ENCODE data around the gene EPHB1.
"Not testable (repeated sequence)": the region's sequence is repeated elsewhere in the genome, so short reads cannot be mapped to it uniquely, and the experiment has no call there.

Gene EPHB1

DNA sequence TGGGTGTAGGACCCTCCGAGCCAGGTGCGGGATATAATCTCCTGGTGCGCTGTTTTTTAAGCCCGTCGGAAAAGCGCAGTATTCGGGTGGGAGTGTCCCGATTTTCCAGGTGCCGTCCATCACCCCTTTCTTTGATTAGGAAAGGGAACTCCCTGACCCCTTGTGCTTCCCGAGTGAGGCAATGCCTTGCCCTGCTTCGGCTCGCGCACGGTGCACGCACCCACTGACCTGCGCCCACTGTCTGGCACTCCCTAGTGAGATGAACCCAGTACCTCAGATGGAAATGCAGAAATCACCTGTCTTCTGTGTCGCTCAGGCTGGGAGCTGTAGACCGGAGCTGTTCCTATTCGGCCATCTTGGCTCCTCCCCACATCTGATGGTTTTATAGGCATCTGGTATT, 210.6 kb downstream of the EPHB1 start:
- DNase-seq (ENCODE audit: low read depth): not testable (repeated sequence)

DNA sequence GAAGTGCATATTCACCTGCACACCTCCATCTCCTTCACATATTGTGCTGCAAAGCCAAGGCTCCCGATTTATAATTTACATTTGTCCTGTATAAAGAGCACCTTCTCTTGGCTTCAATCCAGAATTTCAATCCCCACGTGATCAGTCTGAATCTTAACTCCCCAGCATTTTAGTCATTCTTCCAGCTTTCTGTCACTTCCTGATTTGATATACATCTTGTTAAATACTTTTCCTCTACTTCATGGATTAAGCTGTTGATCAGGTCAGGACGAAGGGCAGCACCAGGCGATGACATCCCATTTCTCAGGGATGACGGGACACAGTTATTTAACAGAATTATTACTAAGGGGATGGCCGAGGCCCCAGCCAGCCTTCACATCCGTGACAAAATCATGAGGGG, 212.5 kb downstream of the EPHB1 start:
- DNase-seq (ENCODE audit: low read depth): no peak

DNA sequence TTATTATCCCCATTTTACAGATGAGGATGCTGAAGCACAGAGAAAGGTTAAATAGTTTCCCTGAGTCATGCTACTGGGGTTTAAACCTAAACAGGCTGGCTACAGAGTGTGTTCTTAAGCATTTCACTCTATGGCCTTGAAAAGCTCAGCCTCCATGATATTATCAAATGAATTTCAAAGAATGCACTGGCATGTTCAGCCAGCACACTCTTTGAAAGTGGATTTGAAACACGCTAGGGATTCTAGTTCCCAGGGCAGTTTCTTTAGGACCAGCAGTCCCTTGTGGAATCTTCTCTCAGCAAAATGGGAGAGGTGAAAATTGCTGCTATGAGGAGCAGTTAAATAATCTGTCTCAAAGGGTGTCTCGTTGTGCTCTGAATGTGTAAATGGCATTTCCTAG, 213.3 kb downstream of the EPHB1 start:
- no peak for DNase-seq (ENCODE audit: low read depth)

DNA sequence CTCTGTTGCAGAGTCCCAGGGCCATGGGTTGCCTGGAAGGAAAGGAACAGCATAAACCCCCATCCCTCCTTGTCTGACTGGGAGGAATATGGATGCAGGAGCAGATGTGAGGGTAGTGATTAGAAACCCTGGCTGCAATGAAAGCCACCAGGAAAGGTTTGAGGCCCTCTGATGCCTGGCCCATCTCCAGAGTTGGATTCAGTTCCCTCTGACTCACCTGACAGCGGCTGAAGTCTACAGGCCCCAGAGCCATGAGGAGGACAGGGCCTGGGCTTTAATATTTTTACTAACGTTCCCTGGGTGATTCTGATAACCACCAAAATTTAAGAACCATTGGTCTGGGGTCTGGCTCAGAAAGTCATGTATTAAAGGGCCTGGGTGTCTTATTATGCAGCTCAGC, 214.0 kb downstream of the EPHB1 start:
- DNase-seq (ENCODE audit: low read depth): no peak

DNA sequence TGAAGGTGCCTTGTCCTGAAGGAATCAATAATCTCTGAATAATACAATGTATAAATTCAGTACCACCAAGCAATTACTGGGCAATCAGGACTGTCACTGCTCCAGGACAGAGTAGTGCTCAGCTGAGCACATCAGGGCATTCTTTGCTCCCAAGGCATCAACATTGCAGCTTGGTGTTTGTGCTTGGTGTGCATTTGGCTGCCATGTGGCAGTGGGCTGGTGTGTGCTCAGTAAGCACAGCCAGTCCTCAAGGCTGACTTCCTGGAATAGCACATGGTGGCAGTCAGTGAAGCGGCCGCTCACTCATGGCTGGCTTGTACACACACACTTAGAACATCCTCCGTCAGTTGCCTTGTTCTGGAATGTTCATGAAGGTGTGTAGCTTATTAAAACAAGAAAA, 217.0 kb downstream of the EPHB1 start:
- no peak for DNase-seq (ENCODE audit: low read depth)

DNA sequence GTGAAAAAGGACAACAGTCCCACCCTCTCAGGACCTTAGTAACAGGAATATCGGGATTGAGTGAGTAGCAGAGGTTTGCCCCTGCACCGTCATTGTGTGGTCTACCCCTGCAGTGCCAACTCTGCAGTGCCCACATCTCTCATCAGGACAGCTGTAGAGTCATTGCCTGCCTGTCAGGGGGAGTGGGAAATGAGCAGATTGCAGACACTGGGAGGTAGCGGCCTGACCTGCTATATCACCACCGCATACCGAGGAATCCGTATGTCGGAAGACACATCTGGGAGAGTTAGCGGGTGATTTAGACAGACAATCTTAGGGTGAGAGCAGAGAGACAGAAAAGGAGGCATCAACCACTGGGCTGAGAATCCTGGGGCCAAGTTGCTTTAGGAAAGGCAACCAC, 218.1 kb downstream of the EPHB1 start:
- no peak for DNase-seq (ENCODE audit: low read depth)

DNA sequence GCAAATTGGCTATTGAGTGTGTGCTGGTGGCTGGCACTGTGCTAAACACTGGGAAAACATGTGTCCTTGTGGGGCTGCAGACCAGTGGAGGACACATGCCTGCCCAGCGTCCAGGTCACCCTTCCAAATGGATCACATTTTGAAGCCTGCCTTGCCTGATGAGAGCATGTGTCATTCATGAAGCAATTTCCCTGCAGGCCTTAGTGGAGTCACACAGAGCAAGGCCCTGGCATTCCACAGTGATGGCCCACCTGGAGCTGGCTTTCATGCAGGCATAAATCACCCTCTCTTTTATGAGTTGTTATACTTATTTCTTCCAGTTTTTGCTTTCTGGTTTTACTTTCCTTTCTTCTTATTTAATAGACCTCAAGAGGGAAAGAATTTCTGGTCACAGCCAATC, 219.5 kb downstream of the EPHB1 start:
- no peak for DNase-seq (ENCODE audit: low read depth)

DNA sequence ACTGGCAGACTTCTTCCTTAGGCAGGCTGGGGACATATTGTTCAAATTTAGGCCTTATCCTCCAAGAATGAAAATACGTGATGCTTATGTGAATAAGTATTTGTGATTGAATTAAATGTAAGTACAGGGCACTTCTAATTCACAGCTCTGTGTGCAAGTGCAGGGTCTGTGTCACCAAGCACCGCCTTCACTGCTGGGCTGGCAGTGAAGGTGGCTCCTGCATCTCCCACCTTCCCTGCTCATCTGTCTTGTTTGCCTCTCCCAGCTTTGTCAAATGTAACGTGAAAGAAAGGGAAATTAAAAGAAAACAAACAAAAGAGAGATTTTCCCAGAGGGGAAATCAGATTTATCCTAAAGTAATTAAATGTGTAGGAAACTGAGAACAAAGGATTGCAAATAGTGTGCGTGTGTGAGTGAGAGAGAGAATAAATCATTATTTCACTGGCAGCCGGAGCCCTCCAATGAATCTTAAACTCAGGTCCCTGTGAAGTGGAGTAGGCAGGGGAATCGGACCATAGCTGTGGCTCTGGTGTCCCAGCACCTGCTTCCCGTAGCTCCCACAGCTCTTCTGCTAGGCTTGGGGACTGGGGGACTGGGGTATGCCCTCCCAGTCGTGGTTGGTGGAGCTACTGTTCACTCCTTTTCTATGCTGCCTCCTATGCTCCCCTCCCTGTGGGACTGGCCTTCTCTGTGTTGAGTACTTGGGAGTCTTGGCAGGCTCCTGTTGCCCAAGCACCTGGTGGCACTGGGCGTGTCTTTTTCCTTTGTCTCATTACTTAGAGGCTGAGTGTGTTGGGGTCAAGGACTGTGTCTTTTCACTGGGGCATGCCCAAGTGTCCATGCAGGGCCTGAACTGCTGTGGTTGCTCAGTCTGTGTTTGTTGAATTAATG, 222.2 kb downstream of the EPHB1 start:
- no peak for DNase-seq (ENCODE audit: low read depth)

DNA sequence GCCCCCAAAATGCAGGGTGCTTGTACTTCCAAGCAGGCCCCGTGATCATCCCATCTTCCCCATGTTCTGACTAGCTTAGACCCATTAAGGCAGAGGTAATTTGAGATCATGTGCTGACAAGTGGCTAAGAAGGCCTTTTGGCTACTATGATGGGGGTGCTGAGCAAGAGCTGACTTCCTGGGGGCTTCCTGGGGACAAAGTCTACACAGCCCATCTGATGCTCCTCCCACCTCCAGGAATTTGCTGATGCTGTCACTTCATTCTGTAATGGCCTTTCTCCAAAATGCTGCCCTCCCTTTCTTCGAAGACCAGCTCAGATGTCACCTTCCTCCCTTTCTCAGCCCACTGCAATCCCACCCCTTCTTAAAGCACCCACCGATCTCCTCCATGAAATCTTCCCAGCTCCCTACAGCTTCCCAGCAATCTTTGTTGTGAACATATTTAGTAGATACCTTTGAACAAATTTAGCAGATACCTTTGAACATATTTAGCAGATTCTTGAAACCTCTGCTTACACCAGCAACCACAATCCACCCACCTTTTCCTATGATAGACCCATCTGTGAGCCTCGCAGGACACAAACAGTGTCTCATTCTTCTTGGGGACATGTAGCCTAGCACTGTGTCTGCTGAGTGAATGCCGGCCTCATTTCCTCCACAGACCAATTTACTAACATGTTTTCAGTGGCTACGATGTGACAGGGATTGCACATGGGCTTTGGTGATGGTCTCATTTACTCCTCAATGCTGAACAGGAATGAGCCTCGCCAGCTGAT, 223.3 kb downstream of the EPHB1 start:
- no peak for DNase-seq (ENCODE audit: low read depth)

DNA sequence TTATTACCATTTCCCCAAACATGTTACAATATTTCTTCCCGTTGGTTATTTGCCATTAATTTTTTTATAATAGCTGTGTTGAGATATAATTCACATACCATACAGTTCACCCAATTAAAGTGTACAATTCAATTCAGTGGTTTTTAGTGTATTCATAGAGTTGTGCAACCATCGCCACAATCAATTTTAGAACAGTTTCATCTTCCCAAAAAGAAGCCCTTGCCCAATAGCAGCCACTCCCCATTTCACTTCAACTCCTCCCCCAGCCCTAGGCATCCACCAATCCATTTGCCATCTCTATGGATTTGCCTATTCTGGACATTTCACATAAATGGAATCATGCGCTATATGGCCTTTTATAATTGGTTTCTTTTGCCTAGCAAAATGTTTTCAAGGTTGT, 225.1 kb downstream of the EPHB1 start:
- no peak for DNase-seq (ENCODE audit: low read depth)

DNA sequence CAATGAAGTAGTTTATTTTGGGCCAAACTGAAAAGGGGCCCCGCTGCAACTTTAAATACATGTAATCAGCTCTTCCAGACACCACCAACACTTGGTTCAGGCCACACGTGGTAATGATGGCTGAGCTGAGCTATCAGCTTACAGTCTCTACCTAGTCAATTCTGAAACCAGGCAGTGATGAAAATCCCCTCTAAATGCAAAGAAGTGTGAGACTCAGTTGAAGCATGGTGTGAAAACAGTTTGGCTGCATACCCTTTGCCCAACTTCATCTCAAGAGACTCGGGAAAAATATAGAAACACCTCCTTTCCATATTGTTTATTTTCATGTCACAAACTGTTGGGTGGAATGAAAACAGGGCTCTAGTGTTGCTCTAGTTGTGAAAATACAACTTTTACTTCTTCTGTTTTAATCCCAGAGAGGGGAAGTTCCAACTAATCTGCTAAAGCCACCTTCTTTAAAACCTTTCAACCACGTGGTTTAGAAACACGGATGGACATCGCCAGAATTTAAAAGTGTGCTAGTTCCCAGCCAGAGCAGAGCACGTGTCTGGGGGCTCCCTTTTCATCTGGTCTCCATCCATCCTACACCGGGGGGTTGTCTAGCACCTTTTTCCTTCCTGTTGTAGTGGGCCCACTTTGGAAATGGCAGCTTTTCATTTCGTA, 229.1 kb downstream of the EPHB1 start:
- no peak for DNase-seq (ENCODE audit: low read depth)

DNA sequence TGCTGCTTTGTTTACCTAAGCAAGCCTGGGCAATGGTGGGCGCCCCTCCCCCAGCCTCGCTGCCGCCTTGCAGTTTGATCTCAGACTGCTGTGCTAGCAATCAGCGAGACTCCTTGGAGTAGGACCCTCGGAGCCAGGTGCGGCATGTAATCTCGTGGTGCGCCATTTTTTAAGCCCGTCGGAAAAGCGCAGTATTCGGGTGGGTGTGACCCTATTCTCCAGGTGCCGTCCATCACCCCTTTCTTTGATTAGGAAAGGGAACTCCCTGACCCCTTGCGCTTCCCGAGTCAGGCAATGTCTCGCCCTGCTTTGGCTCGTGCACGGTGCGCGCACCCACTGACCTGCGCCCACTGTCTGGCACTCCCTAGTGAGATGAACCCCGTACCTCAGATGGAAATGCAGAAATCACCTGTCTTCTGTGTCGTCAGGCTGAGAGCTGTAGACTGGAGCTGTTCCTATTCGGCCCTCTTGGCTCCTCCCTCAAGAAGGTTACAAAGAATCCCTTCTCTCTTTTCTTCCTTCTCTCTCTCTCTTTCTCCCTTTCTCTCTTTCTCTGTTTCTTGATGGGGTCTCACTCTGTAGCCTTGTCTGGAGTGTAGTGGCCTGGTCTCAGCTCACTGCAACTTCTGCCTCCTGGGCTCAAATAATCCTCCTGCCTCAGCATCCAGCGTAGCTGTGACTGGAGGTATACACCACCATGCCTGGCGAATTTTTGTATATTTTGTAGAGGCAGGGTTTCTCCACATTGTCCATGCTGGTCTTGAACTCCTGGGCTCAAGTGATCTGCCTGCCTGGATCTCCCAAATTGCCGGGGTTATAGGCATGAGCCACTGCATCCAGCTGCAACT, 235.9 kb downstream of the EPHB1 start:
- DNase-seq (ENCODE audit: low read depth): not testable (repeated sequence)

DNA sequence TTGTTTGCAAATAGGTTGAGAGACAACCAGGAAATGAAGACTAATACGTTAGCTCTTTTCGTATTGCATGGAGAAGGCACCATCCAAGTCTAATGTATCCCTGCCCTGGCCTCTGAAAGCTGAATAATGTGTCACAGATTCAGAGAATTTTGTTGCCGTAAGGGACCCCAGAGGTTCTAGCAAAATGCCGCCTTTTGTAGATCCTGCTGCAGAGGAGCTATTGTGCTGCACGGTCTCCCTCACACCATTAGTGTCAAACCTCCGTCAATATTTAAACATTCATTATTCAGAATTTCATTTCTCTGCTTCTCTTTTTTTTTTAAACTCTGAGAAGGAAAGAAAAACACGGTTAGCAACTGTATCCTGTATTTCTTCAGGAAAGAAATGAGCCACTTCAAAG, 238.7 kb downstream of the EPHB1 start:
- no peak for DNase-seq (ENCODE audit: low read depth)

DNA sequence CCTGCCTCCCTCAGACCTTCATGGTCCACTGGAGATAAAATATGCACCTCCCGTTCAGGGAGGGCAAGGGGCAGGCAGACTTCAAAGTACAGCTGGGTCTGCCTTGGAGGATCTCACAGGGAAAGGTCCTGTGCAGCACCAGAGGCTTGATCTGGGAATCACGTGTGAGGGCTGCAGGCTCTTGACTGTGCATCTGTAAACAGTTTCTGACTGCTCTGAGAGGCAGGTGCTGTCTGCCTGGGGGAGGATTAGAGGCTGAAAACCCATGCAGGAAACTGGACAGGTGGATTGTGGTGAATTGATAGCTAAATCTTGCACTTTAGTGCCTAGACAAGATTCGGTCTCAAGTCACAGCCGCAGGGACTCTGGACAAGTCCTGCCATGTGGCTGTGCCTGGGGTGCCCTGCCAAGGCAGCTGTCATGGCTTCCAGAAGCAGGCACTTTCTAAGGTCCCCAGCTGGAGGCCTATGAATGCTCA, 239.3 kb downstream of the EPHB1 start:
- no peak for DNase-seq (ENCODE audit: low read depth)

DNA sequence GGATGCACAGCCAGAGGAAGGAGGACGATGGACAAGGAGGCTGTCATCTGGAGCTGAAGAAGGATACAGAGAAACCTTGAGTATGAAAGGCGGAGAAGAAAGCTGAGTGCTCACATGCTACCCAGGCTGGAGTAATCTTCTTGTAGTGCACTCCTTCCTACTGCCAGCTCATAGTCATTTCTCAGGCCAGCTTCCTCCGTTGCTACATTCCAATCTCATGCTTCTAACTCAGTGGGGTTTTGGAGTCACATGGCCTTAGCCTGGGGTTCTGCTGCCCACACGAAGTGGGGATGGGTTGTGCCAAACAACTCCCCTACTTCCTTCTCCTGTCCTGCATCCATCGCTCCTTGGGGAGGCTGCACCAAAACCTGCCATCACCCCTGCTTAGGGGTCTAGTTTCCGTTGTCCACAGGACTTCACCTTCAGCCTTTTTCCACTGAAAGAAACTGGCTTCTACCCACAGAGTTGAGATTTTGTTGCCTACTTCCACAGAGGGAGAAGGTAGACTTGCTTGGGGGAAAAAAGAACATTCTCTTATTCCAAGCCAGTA, 239.9 kb downstream of the EPHB1 start:
- peak; percentile 0 for DNase-seq (ENCODE audit: low read depth)

DNA sequence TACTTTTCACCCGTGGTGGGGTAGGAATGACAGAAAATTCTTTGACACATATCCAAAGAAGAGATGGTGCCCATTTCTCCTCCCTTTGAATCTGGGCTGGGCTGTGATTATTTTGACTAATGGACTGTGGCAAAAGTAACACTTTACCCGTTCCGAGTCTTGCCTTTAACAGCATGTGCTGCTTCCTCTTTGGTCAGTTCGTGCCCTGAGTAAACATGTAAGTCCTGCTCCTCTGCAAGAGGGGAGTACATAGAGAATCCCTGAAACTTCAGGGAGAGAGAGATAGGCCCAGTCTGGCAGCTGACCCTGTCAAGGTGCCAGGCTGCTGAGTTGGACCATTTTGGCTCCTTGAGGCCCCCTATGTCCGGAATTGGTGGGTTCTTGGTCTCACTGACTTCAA, 243.1 kb downstream of the EPHB1 start:
- DNase-seq (ENCODE audit: low read depth): no peak

DNA sequence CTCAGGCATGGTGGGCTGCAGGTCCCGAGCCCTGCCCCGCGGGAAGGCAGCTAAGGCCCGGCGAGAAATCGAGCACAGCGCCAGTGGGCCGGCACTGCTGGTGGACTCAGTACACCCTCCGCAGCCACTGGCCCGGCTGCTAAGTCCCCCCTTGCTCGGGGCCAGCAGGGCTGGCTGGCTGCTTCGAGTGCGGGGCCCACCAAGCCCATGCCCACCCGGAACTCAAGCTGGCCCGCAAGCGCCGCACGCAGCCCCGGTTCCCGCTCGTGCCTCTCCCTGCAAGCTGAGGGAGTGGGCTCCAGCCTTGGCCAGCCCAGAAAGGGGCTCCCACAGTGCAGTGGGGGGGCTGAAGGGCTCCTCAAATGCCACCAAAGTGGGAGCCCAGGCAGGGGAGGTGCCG, 244.5 kb downstream of the EPHB1 start:
- DNase-seq (ENCODE audit: low read depth): not testable (repeated sequence)

DNA sequence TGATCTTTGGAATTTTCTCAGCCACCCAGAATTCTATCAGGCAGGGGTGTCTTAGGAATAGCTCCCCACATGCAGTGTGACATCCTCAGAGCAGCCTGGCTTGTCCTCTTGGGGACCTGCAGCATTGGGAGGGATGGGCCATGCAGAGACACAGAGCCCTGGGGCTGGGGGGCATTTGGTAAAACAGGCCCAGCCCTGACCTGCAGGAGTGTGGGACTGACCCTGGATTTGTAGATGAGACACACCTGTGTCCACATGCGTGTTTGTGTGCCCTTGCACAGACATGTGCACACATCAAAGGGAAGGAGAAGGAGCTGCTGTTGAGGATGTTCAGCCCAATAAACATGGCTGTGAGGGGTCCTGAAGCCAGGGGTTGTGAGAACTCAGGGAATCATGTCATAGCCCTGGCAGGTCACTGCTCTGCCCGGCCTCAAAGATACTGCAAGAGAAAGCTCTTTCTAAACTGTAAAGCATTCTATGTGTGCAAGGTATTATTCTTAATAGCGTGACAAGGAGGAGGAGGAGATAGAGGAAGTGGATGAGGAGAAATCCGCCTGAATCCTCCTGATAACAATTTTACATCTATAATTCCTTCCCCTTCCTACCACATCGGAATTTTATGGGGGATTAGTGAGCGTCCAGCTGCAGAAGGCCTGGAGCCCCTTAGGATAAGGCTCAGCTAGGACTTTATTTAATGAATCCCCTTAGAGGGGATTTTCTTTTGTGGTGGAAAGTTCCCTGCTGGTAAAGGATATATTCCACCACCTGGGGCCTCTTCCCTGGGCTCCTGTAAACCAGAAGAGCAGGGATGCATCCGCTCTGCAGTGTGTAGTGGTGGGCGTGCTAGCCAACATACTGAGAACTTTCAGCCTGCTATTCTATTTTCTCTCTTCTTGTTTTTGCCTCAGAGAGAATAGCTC, 245.5 kb downstream of the EPHB1 start:
- no peak for DNase-seq (ENCODE audit: low read depth)

DNA sequence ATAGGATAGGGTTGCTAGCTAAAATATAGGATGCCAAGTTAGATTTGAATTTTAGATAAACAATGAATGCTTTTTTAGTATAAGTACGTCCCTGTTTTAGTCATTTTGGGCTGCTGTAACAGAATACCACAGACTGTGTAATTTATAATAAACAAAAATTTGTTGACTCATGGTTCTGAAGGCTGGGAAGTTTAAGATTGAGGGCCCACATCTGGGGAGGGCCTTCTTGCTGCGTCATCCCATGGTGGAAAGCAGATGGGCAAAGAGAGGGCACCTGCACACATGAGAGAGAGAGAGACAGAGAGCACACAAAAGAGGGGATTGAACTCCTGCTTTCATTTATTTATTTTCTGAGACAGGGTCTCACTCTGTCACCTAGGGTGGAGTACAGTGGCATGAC, 246.5 kb downstream of the EPHB1 start:
- peak; percentile 1 for DNase-seq (ENCODE audit: low read depth)

DNA sequence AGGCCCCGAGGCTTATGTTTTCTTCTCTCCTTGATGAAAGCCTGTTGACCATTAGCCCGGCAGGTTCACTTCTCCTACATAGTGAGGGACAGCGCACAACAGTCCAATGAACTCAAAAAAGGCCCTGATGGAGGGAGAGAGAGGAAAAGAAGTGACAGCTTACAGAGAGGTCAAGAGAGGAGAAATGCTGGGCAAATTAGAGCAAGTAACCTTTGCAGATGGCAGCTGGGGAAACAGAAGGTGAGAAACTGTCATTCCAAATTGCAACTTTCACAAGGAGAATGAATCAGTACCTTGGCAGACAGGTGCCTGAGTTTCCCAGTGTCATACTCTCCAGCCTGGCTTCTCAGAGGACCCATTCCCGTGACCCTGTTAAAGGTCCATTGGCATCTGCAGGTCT, 252.0 kb downstream of the EPHB1 start:
- DNase-seq (ENCODE audit: low read depth): no peak

All from GM04503 (cell line).